GM18526 (cell line): Measurements from ENCODE around the gene CASP8AP2.

Source experiments
- POLR2A ChIP-seq: IDR thresholded peaks from 3 replicates; pipeline ENCODE4 v1.6.1; 2011; ENCODE audit not compliant: insufficient read length; ENCODE audit errors: extremely low read depth

The CASP8AP2 gene

GRCh38 chr6:89859744-89860143, 30.1 kb downstream of the CASP8AP2 start:
- TF ChIP-seq POLR2A: no peak

GRCh38 chr6:89862273-89862672, 32.6 kb downstream of the CASP8AP2 start:
- TF ChIP-seq POLR2A: no peak

DNA sequence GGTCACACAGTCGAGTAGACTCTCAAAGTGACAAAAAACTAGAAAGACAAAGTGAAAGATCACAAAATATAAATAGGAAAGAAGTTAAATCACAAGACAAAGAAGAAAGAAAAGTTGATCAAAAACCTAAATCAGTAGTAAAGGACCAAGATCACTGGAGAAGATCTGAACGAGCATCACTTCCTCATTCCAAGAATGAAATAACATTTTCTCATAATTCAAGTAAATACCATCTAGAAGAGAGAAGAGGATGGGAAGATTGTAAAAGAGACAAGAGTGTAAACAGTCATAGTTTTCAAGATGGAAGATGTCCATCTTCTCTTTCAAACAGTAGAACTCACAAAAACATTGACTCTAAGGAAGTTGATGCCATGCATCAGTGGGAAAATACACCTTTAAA, 33.0 kb downstream of the CASP8AP2 start:
- no peak for TF ChIP-seq POLR2A

GRCh38 chr6:89866024-89866678, 36.5 kb downstream of the CASP8AP2 start:
- TF ChIP-seq POLR2A: no peak

- TF ChIP-seq POLR2A: no peak
Measured at GRCh38 chr6:89873721-89874120, 44.0 kb downstream of the CASP8AP2 start.

DNA sequence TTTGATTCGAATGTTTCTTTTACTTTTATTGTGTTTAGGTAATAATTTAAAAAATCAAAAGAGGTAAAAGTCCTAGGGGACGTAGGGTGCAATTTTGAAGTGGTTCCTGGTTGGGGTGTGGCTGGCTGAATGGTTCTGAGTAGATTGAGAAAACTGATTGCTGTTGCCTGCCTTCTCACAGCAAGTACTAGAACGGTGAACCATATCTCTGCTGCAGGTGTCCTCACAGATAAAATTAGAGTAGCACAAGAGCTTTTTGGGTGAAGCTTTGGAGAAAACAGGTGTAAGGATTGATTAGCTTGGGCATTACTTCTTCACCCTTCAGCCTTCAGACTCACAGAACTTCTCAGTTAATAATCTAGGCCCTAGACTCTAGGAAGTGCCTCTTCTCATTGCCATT, 44.8 kb downstream of the CASP8AP2 start:
- no peak for TF ChIP-seq POLR2A

- TF ChIP-seq POLR2A: no peak
Measured at GRCh38 chr6:89886378-89887120, 56.9 kb downstream of the CASP8AP2 start.

DNA sequence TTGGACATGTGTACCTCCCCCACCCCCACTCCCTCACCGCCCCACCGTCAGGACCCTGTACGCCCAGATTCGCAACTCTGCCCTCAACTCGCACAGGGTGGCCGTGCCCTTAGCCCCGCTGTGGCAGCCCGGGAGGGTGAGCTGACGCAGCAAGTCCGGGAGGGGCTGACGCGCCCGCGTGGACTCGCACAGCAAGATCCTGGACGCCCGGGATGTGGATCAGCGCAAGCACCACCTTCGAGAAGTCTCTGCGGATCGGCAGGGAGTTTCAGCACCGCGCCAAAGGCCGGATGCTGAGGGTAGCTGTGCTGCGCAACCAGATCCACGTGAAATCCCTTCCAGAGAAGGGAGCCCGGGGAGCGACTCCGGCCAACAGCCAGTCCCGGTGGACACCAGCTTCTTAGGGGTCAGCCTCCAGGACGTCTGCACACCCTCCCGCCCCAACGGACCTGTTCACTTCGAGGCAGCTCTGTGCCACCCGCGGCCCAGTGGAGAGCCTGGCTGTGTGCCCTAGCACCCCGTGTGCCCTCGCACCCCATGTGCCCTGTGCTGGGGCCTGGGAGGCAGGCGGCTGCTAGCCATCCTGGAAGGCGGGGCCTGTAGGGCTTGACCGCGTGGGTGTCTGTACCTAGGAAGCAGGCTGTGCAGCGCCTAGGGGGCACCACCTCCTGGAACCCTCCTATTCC, 57.9 kb downstream of the CASP8AP2 start:
- no peak for TF ChIP-seq POLR2A

DNA sequence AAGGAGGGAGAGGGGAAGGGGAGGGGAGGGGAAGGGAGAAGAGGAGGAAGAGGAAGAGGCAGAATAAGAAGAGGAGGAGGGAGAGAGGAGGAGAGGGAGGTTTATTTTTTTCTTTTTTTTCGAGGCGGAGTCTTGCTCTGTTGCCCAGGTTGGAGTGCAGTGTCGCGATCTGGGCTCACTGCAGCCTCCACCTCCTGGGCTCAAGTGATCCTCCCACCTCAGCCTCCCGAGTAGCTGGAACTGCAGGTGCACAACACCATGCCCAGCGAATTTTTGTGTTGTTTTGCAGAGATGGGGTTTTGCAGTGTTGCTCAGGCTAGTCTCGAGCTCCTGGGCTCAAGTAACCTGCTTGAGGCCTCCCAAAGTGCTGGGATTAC, 58.4 kb downstream of the CASP8AP2 start:
- no peak for TF ChIP-seq POLR2A

GRCh38 chr6:89888871-89889270, 59.2 kb downstream of the CASP8AP2 start:
- TF ChIP-seq POLR2A: no peak

DNA sequence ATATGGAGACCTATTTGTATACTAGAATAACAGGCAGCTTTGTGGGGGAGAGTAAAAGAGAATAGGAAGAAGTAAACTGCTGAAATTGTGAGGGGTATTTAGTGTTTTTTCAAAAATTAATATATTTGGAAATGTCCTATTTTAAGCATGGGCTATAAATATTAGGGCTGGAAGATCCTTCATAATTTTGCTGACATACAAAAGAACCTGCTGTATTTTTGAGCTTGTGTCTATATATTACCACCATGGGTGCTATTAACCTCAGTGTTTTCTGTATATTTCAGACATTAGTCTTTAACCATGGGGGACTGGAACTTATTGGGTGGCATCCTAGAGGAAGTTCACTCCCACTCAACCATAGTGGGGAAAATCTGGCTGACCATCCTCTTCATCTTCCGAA, 64.5 kb downstream of the CASP8AP2 start, which contains the start of gene GJA10:
TSS of gene GJA10 (plus strand) at position 301 of the 400 bp plus-strand sequence. CDS start at position 301, 0 bp downstream.
- no peak for TF ChIP-seq POLR2A

- no peak for TF ChIP-seq POLR2A
Measured at GRCh38 chr6:89895276-89895874, 65.7 kb downstream of the CASP8AP2 start.

DNA sequence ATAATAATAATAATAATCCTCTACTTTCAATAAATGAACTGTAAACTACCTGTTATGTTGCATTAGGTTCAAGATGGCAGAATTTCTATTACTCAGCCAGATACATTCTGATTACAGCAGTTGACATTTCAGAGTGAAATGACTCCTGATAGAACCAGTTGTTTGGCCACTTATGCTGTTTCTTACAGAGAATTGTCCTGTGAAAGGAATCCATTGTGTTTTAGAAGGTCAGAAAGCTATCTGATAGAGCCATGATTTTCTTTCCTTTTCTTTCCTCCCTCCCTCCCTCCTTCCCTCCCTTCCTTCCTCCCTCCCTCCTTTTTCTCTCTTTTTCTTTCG, 81.2 kb downstream of the CASP8AP2 start:
- TF ChIP-seq POLR2A: no peak

GRCh38 chr6:89916136-89916920, 86.6 kb downstream of the CASP8AP2 start:
- TF ChIP-seq POLR2A: no peak

- no peak for TF ChIP-seq POLR2A
Measured at GRCh38 chr6:89917216-89917615, 87.5 kb downstream of the CASP8AP2 start.
